ENCODE results near the gene TPCN2. TPM values are rescaled to one million over a fixed set of nuclear protein-coding genes. Genes with fewer than 3 reads are reported as not detected.

TPCN2 gene
- total RNA-seq, 4 donors from 2014 or later, result 1.4 to 4.1 (median 3.3) TPM

GRCh38 chr11:69161117-69161407 lies 112.3 kb downstream of the TPCN2 start:
- Histone ChIP-seq H3K9me3 (no peaks in the 10 kb centered on the region), H3K27ac (no peak overlapping the region), H3K36me3 (no peaks in the 10 kb centered on the region), H3K27me3 (peaks cover 0 to 11% (median 0%) of the 10 kb centered on the region in 3 donors), H3K4me3 (no peak overlapping the region), H3K4me1 (peaks cover 4% of the 10 kb centered on the region in 2 donors)
- no peak for DNase-seq
- in situ Hi-C loops (cut with MboI; ENCODE audit: low sequenced_read_pairs in 4 of 4) (no loop called here), intact Hi-C loops (cut with DNase I; ENCODE audit: low total_unique reads) (no loop called here)
- no peak for ATAC-seq
- TF ChIP-seq CTCF (IDR thresholded peaks at IDR 0.05 in 4 of 5, conservative IDR thresholded peaks at IDR 0.05 in 1 of 5) (no peak), POLR2A (IDR thresholded peaks at IDR 0.05) (no peak)

GRCh38 chr11:69162505-69162904 lies 113.8 kb downstream of the TPCN2 start:
- no peak for DNase-seq
- TF ChIP-seq CTCF (IDR thresholded peaks at IDR 0.05 in 4 of 5, conservative IDR thresholded peaks at IDR 0.05 in 1 of 5), result no peak
- TF ChIP-seq POLR2A (IDR thresholded peaks at IDR 0.05), result no peak
- intact Hi-C loops (cut with DNase I; ENCODE audit: low total_unique reads) (no loop called here), in situ Hi-C loops (cut with MboI; ENCODE audit: low sequenced_read_pairs in 4 of 4) (no loop called here)
- H3K9me3 ChIP-seq, result no peaks in the 10 kb centered on the region
- peaks cover 0 to 8% (median 0%) of the 10 kb centered on the region in 3 donors for H3K27me3 ChIP-seq
- H3K4me1 ChIP-seq, result peaks cover 4 to 14% of the 10 kb centered on the region in 2 donors
- no peak overlapping the region for H3K4me3 ChIP-seq
- H3K27ac ChIP-seq, result no peak overlapping the region
- no peak for ATAC-seq
- no peaks in the 10 kb centered on the region for H3K36me3 ChIP-seq

GRCh38 chr11:69163842-69164241 lies 115.1 kb downstream of the TPCN2 start:
- Histone ChIP-seq H3K36me3 (no peaks in the 10 kb centered on the region), H3K27ac (no peak overlapping the region), H3K4me1 (peaks cover 4 to 14% of the 10 kb centered on the region in 2 donors), H3K9me3 (no peaks in the 10 kb centered on the region), H3K4me3 (no peak overlapping the region), H3K27me3 (no peaks in the 10 kb centered on the region)
- DNase-seq (no peak), ATAC-seq (no peak)
- intact Hi-C loops (cut with DNase I; ENCODE audit: low total_unique reads) (no loop called here), in situ Hi-C loops (cut with MboI; ENCODE audit: low sequenced_read_pairs in 4 of 4) (no loop called here)
- no peak for TF ChIP-seq CTCF (IDR thresholded peaks at IDR 0.05 in 4 of 5, conservative IDR thresholded peaks at IDR 0.05 in 1 of 5)

GRCh38 chr11:69164824-69165223 lies 116.1 kb downstream of the TPCN2 start:
- no peaks in the 10 kb centered on the region for H3K27me3 ChIP-seq
- H3K9me3 ChIP-seq, result no peaks in the 10 kb centered on the region
- in situ Hi-C loops (cut with MboI; ENCODE audit: low sequenced_read_pairs in 4 of 4), result no loop called here
- intact Hi-C loops (cut with DNase I; ENCODE audit: low total_unique reads), result no loop called here
- TF ChIP-seq CTCF (IDR thresholded peaks at IDR 0.05 in 4 of 5, conservative IDR thresholded peaks at IDR 0.05 in 1 of 5) (no peak), POLR2A (IDR thresholded peaks at IDR 0.05) (no peak)
- no peaks in the 10 kb centered on the region for H3K36me3 ChIP-seq
- no peak overlapping the region for H3K27ac ChIP-seq
- no peak overlapping the region for H3K4me3 ChIP-seq
- ATAC-seq (no peak), DNase-seq (no peak)
- peaks cover 4 to 14% of the 10 kb centered on the region in 2 donors for H3K4me1 ChIP-seq

- TF ChIP-seq CTCF (IDR thresholded peaks at IDR 0.05 in 4 of 5, conservative IDR thresholded peaks at IDR 0.05 in 1 of 5), result no peak
- TF ChIP-seq POLR2A (IDR thresholded peaks at IDR 0.05), result no peak
- peaks cover 4 to 11% of the 10 kb centered on the region in 2 donors for H3K4me1 ChIP-seq
- H3K27me3 ChIP-seq, result no peaks in the 10 kb centered on the region
- no peak overlapping the region for H3K4me3 ChIP-seq
- H3K9me3 ChIP-seq, result no peaks in the 10 kb centered on the region
- no peaks in the 10 kb centered on the region for H3K36me3 ChIP-seq
- DNase-seq, result no peak
- in situ Hi-C loops (cut with MboI; ENCODE audit: low sequenced_read_pairs in 4 of 4), result no loop called here
- intact Hi-C loops (cut with DNase I; ENCODE audit: low total_unique reads), result no loop called here
- H3K27ac ChIP-seq, result no peak overlapping the region
- no peak for ATAC-seq
Measured at GRCh38 chr11:69165775-69166174, 117.0 kb downstream of the TPCN2 start.

Measured in gastrocnemius medialis (tissue), 4 donors.